Naive thymus-derived CD4-positive, alpha-beta T cell (primary cell): ENCODE measurements around the gene ICA1. TPM values are rescaled to one million over a fixed set of nuclear protein-coding genes. Genes with fewer than 3 reads are reported as not detected.

Experiments used
- ATAC-seq: fragments of 150-1000 bp; cut with Tn5 transposase; 2 replicates; pipeline ENCODE4 v1.10.0; 2021; ENCODE audit warnings: mild to moderate bottlenecking, moderate library complexity
- CTCF ChIA-PET: fragments of 350-600 bp; sonication (Branson Sonifier 250); formaldehyde crosslinking; loops from one replicate; lab custom pipeline; 2021; ENCODE audit warnings: antibody characterized with exemption; lab: Charles Lee
- POLR2A ChIA-PET: fragments of 350-600 bp; sonication (Branson Sonifier 250); formaldehyde crosslinking; loops from one replicate; lab custom pipeline; 2021; ENCODE audit warnings: antibody characterized with exemption, inconsistent platforms; lab: Charles Lee
- DNase-seq, 9 donors: peaks; one replicate each; pipeline versions ENCODE4 v3.0.0 to v3.0.0-alpha.2; 2020 to 2022; ENCODE audit warnings: mixed read lengths in 1 of 9
- H3K27ac ChIP-seq: one replicate; pipeline ENCODE4 v1.7.0; 2013; ENCODE audit warnings: mild to moderate bottlenecking, low read depth, low read length, moderate library complexity
- H3K27me3 ChIP-seq, 2 donors: one replicate each; pipeline ENCODE4 v1.7.0; 2013; ENCODE audit warnings: low read length in 2 of 2, mild to moderate bottlenecking in 2 of 2, moderate library complexity in 2 of 2; ENCODE audit not compliant: control insufficient read depth in 2 of 2, insufficient read depth in 2 of 2
- H3K36me3 ChIP-seq, 3 experiments: 1 replicate in 2 of 3; 2 replicates in 1 of 3; pipeline ENCODE4 v1.7.0; 2013; ENCODE audit warnings: low read length in 3 of 3, mild to moderate bottlenecking in 3 of 3, moderate library complexity in 1 of 3; ENCODE audit not compliant: insufficient read depth in 3 of 3, control insufficient read depth in 2 of 3
- H3K4me1 ChIP-seq, 2 donors: one replicate each; pipeline ENCODE4 v1.7.0; 2013; ENCODE audit warnings: low read length in 2 of 2, mild to moderate bottlenecking in 2 of 2, moderate library complexity in 1 of 2; ENCODE audit not compliant: control insufficient read depth in 2 of 2, insufficient read depth in 2 of 2
- H3K4me3 ChIP-seq: 2 replicates; pipeline ENCODE4 v1.7.0; 2013; ENCODE audit warnings: mild to moderate bottlenecking, low read length
- H3K9me3 ChIP-seq, 3 experiments: 1 replicate in 2 of 3; 2 replicates in 1 of 3; pipeline ENCODE4 v1.7.0; 2013; ENCODE audit warnings: low read length in 3 of 3; ENCODE audit not compliant: control insufficient read depth in 2 of 3
- H3K27ac Mint-ChIP-seq, 9 donors: one replicate each; pipeline ENCODE4 v1.8.0; 2020 to 2022; ENCODE audit warnings: mixed read lengths in 9 of 9, mild to moderate bottlenecking in 8 of 9, moderate library complexity in 5 of 9, inconsistent platforms in 2 of 9
- H3K27me3 Mint-ChIP-seq, 5 donors: one replicate each; pipeline ENCODE4 v1.8.0; 2021 to 2022; ENCODE audit warnings: mixed read lengths in 5 of 5, mild to moderate bottlenecking in 1 of 5
- H3K36me3 Mint-ChIP-seq, 5 donors: one replicate each; pipeline ENCODE4 v1.8.0; 2020 to 2022; ENCODE audit warnings: mixed read lengths in 5 of 5, mild to moderate bottlenecking in 3 of 5, inconsistent platforms in 1 of 5
- H3K4me1 Mint-ChIP-seq, 7 donors: one replicate each; pipeline ENCODE4 v1.8.0; 2020 to 2022; ENCODE audit warnings: mixed read lengths in 7 of 7, mild to moderate bottlenecking in 3 of 7, inconsistent platforms in 1 of 7
- H3K4me3 Mint-ChIP-seq, 10 donors: one replicate each; pipeline ENCODE4 v1.8.0; 2020 to 2022; ENCODE audit warnings: mild to moderate bottlenecking in 10 of 10, mixed read lengths in 10 of 10, moderate library complexity in 6 of 10, inconsistent platforms in 2 of 10
- H3K9me3 Mint-ChIP-seq, 11 donors: one replicate each; pipeline ENCODE4 v1.8.0; 2020 to 2022; ENCODE audit warnings: mixed read lengths in 11 of 11, mild to moderate bottlenecking in 4 of 11, inconsistent platforms in 1 of 11, moderate library complexity in 1 of 11
- intact Hi-C, 2 donors: fragments of 100-400 bp; cut with micrococcal nuclease; formaldehyde crosslinking; loops; one replicate each; pipeline ENCODE4 v1.15.1; 2023
- polyA plus RNA-seq, 2 donors: library from polyadenylated mRNA; unstranded; fragments of 300-500 nt; fragmentation: Illumina TruSeq; gene quantifications; one replicate each; pipeline ENCODE4 v1.2.3, GENCODE V29; 2021
- total RNA-seq, 6 experiments: library from RNA in 5 of 6; stranded (reverse) in 5 of 6; gene quantifications; 1 replicate in 5 of 6; 2 replicates in 1 of 6; pipeline ENCODE4 v1.2.3 and lab custom pipeline; 2021 to 2026

Gene ICA1
- total and polyA plus RNA-seq, 7 experiments from 2014 or later, result 0.46 to 5.8 (median 2.1) TPM; not detected in 1

GRCh38 chr7:8214244-8214824 is 47.6 kb downstream of the ICA1 start:
- H3K4me3 ChIP-seq, result no peak overlapping the region
- Mint-ChIP-seq H3K27ac (no peak overlapping the region), H3K9me3 (no peaks in the 10 kb centered on the region), H3K4me1 (peaks cover 0 to 16% (median 3%) of the 10 kb centered on the region in 7 donors), H3K27me3 (peaks cover 0 to 6% (median 0%) of the 10 kb centered on the region in 5 donors), H3K36me3 (no peaks in the 10 kb centered on the region), H3K4me3 (no peak overlapping the region)
- POLR2A ChIA-PET, result no interaction called here
- no peak for ATAC-seq
- no peaks in the 10 kb centered on the region for H3K9me3 ChIP-seq
- intact Hi-C loops, result loop anchor here in 1 of 2 donors (10.0 kb wide), 1 partner anchor 790 kb away; no protein-coding TSS in a partner anchor
- no peaks in the 10 kb centered on the region for H3K27me3 ChIP-seq
- H3K4me1 ChIP-seq, result no peaks in the 10 kb centered on the region
- DNase-seq, result no peak
- no peaks in the 10 kb centered on the region for H3K36me3 ChIP-seq
- H3K27ac ChIP-seq, result no peak overlapping the region
- CTCF ChIA-PET, result interaction anchor here (0.9 to 2.7 kb wide), 4 partner anchors 19 to 1111 kb away, joined by 3 to 22 read pairs (median 3); no protein-coding TSS in a partner anchor

- no peak for ATAC-seq
- intact Hi-C loops, result loop anchor here in 1 of 2 donors (10.0 kb wide), 1 partner anchor 789 kb away; no protein-coding TSS in a partner anchor
Observed at GRCh38 chr7:8213381-8213780, 48.6 kb downstream of the ICA1 start.

GRCh38 chr7:8212638-8213037 is 49.3 kb downstream of the ICA1 start:
- Mint-ChIP-seq H3K4me1 (peaks cover 0 to 16% (median 3%) of the 10 kb centered on the region in 7 donors), H3K27me3 (peaks cover 0 to 10% (median 0%) of the 10 kb centered on the region in 5 donors), H3K4me3 (no peak overlapping the region), H3K27ac (no peak overlapping the region), H3K36me3 (no peaks in the 10 kb centered on the region), H3K9me3 (no peaks in the 10 kb centered on the region)
- ChIA-PET CTCF (interaction anchor here (0.8 to 1.3 kb wide), 2 partner anchors 8 to 87 kb away, joined by 3 read pairs; no protein-coding TSS in a partner anchor), POLR2A (no interaction called here)
- intact Hi-C loops, result loop anchor here in 1 of 2 donors (10.0 kb wide), 1 partner anchor 788 kb away; no protein-coding TSS in a partner anchor
- Histone ChIP-seq H3K27me3 (no peaks in the 10 kb centered on the region), H3K4me1 (no peaks in the 10 kb centered on the region), H3K9me3 (no peaks in the 10 kb centered on the region), H3K27ac (no peak overlapping the region), H3K36me3 (no peaks in the 10 kb centered on the region), H3K4me3 (no peak overlapping the region)
- DNase-seq, result no peak
- ATAC-seq, result no peak

More at GRCh38 chr7:8213381-8213780, 48.6 kb downstream of the ICA1 start:
- no peak overlapping the region for H3K4me3 Mint-ChIP-seq
- no peaks in the 10 kb centered on the region for H3K36me3 Mint-ChIP-seq
- ChIA-PET POLR2A (no interaction called here), CTCF (interaction anchor here (0.6 kb wide), 1 partner anchor 449 kb away, joined by 3 read pairs; no protein-coding TSS in a partner anchor)
- Histone ChIP-seq H3K27me3 (no peaks in the 10 kb centered on the region), H3K9me3 (no peaks in the 10 kb centered on the region), H3K27ac (no peak overlapping the region), H3K4me3 (no peak overlapping the region), H3K4me1 (no peaks in the 10 kb centered on the region), H3K36me3 (no peaks in the 10 kb centered on the region)
- DNase-seq, result no peak
- H3K4me1 Mint-ChIP-seq, result peaks cover 0 to 16% (median 3%) of the 10 kb centered on the region in 7 donors
- peaks cover 0 to 9% (median 0%) of the 10 kb centered on the region in 5 donors for H3K27me3 Mint-ChIP-seq
- no peaks in the 10 kb centered on the region for H3K9me3 Mint-ChIP-seq
- H3K27ac Mint-ChIP-seq, result peak overlapping the region in 1 of 9 donors; percentile 17

- ATAC-seq (no peak), DNase-seq (no peak)
- Histone ChIP-seq H3K27ac (no peak overlapping the region), H3K4me3 (no peak overlapping the region), H3K27me3 (no peaks in the 10 kb centered on the region), H3K36me3 (no peaks in the 10 kb centered on the region), H3K4me1 (no peaks in the 10 kb centered on the region), H3K9me3 (no peaks in the 10 kb centered on the region)
- ChIA-PET CTCF (interaction anchor here (1.3 kb wide), 1 partner anchor 86 kb away, joined by 3 read pairs; no protein-coding TSS in a partner anchor), POLR2A (no interaction called here)
- intact Hi-C loops, result loop anchor here in 1 of 2 donors (10.0 kb wide), 1 partner anchor 787 kb away; no protein-coding TSS in a partner anchor
- Mint-ChIP-seq H3K9me3 (no peaks in the 10 kb centered on the region), H3K27me3 (peaks cover 0 to 18% (median 2%) of the 10 kb centered on the region in 5 donors), H3K36me3 (no peaks in the 10 kb centered on the region), H3K4me1 (peaks cover 0 to 8% (median 0%) of the 10 kb centered on the region in 7 donors), H3K4me3 (no peak overlapping the region), H3K27ac (no peak overlapping the region)
Observed at GRCh38 chr7:8211725-8212096, 50.3 kb downstream of the ICA1 start.

GRCh38 chr7:8210845-8211724 is 50.9 kb downstream of the ICA1 start:
- H3K9me3 ChIP-seq, result no peaks in the 10 kb centered on the region
- ChIA-PET CTCF (interaction anchor here (0.6 to 1.3 kb wide), 2 partner anchors 8 to 85 kb away, joined by 3 read pairs; no protein-coding TSS in a partner anchor), POLR2A (no interaction called here)
- no peaks in the 10 kb centered on the region for H3K27me3 ChIP-seq
- H3K36me3 Mint-ChIP-seq, result no peaks in the 10 kb centered on the region
- ATAC-seq (no peak), DNase-seq (no peak)
- H3K9me3 Mint-ChIP-seq, result no peaks in the 10 kb centered on the region
- no peak overlapping the region for H3K27ac Mint-ChIP-seq
- peaks cover 0 to 23% (median 3%) of the 10 kb centered on the region in 5 donors for H3K27me3 Mint-ChIP-seq
- no peak overlapping the region for H3K4me3 Mint-ChIP-seq
- no peaks in the 10 kb centered on the region for H3K36me3 ChIP-seq
- intact Hi-C loops, result loop anchor here in 1 of 2 donors (10.0 kb wide), 1 partner anchor 786 kb away; no protein-coding TSS in a partner anchor
- no peak overlapping the region for H3K4me3 ChIP-seq
- peaks cover 0 to 6% (median 0%) of the 10 kb centered on the region in 7 donors for H3K4me1 Mint-ChIP-seq
- H3K4me1 ChIP-seq, result no peaks in the 10 kb centered on the region
- H3K27ac ChIP-seq, result no peak overlapping the region

GRCh38 chr7:8209353-8209752 is 52.6 kb downstream of the ICA1 start:
- Histone ChIP-seq H3K4me1 (no peaks in the 10 kb centered on the region), H3K4me3 (no peak overlapping the region), H3K36me3 (no peaks in the 10 kb centered on the region), H3K27me3 (no peaks in the 10 kb centered on the region), H3K27ac (no peak overlapping the region), H3K9me3 (no peaks in the 10 kb centered on the region)
- no peaks in the 10 kb centered on the region for H3K9me3 Mint-ChIP-seq
- intact Hi-C loops, result no loop called here
- H3K27me3 Mint-ChIP-seq, result peaks cover 0 to 27% (median 3%) of the 10 kb centered on the region in 5 donors
- no peak overlapping the region for H3K27ac Mint-ChIP-seq
- no peak for ATAC-seq
- H3K4me3 Mint-ChIP-seq, result no peak overlapping the region
- POLR2A ChIA-PET, result no interaction called here
- CTCF ChIA-PET, result no interaction called here
- no peak for DNase-seq
- H3K4me1 Mint-ChIP-seq, result peaks cover 0 to 10% (median 0%) of the 10 kb centered on the region in 7 donors
- H3K36me3 Mint-ChIP-seq, result no peaks in the 10 kb centered on the region
